ENCODE data around the gene MYEOV.

- TF ChIP-seq CTCF (IDR thresholded peaks at IDR 0.05; ENCODE audit: control extremely low read depth in 1 of 3, insufficient read depth in 1 of 3, low read depth in 1 of 3, low read length in 3 of 3) = no peak
- no peak for TF ChIP-seq POLR2A (IDR thresholded peaks at IDR 0.05; ENCODE audit: control extremely low read depth in 1 of 2, low read depth in 2 of 2, low read length in 2 of 2)
- TF ChIP-seq YY1 (IDR thresholded peaks at IDR 0.05; ENCODE audit: low read depth, low read length) = no peak
These were observed 1.4 kb downstream of the MYEOV start for GRCh38 chr11:69295079-69295994.

Measured in H1 (cell line).